GM12891 (cell line): ENCODE results near the gene PDZD7.

ENCODE experiments used
- PAX5 ChIP-seq: IDR thresholded peaks from 2 replicates; pipeline ENCODE4 v1.6.1; 2011; ENCODE audit warnings: low read length, moderate library complexity, mild to moderate bottlenecking; ENCODE audit not compliant: insufficient read depth, severe bottlenecking
- POLR2A ChIP-seq: IDR thresholded peaks from 2 replicates; pipeline ENCODE4 v1.6.1; 2011; ENCODE audit warnings: low read depth, low read length, control low read depth
- POLR2AphosphoS5 ChIP-seq: IDR thresholded peaks from 2 replicates; pipeline ENCODE4 v1.6.1; 2011; ENCODE audit warnings: low read depth, low read length, control low read depth
- SPI1 ChIP-seq: IDR thresholded peaks from 2 replicates; pipeline ENCODE4 v1.6.1; 2011; ENCODE audit warnings: low read depth, low read length, control low read depth
- TAF1 ChIP-seq: IDR thresholded peaks from 2 replicates; pipeline ENCODE4 v1.6.1; 2011; ENCODE audit warnings: low read depth, low read length, control low read depth

DNA sequence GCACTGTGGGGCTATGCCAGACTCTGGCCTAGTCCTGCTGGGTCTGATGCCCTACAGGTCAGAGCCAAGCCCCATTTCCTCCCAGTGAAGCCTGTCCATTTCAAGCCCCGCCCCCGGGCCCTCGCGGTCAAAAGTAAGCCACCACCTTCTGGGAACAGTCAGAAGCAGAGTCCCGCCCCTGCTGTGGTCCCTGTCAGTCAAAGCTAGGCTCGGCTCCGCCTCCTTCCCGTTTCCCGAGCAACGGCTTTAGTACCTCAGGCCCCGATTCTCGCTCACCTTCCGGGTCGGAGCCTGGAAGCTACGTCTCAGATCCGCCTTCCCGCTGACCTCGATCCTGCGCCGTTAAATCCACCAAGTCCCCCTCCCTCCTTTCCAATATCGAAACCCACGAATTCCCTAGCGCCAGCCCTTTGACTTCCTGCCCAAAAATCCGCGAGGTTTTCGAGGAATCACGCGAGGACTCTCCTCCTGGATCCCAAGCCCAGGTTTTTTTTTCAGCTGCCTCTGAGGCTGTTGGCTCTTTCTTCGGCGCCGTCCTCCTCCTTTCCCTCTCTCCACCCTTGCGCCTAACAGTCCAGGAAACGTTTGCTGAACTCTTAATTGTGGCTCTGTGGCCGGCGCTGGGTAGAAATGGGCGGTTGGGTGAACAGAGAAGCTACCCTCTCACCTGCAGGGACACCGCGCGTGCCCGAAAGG is 11.9 kb upstream of the PDZD7 start:
- 0 out of 2 replicates have a peak, but pooled peaks have one; percentile 46 for TF ChIP-seq POLR2AphosphoS5
- peak; percentile 45 for TF ChIP-seq TAF1
- peak; percentile 66; the same call in 1 of the 2 replicates for TF ChIP-seq POLR2A
- TF ChIP-seq PAX5: no peak
- no peak for TF ChIP-seq SPI1
